B cell (primary cell): Measurements from ENCODE around the gene SFSWAP.

Experiments
- EZH2 ChIP-seq: IDR thresholded peaks from 2 replicates; pipeline ENCODE4 v1.6.1; 2012; ENCODE audit warnings: borderline replicate concordance, low read depth, mild to moderate bottlenecking, moderate library complexity, low read length; ENCODE audit not compliant: insufficient read depth, poor library complexity, severe bottlenecking
- TF ChIP-seq, protein P1 (sequence below): fragments of 200-600 bp; IDR thresholded peaks from one replicate; pipeline ENCODE4 v1.8.0; 2022; ENCODE audit warnings: antibody characterized with exemption, mild to moderate bottlenecking

DNA sequence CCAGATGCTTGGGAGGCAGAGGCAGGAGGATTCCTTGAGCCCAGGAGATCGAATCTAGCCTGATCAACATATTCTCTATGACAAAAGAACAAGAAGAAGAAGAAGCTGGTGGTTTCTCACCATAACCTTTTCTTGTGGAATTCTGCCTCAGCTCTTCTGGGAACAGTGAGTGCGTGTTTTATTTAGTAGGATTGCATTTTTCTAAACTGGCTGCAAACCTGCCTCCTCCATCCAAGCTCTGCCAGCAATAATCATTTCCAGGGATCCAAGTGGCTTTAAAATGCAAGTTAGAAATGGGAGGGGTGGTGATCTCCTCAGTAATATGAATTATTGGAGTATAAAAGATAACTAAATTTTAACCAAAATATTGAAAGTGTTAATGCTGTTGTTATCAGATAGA lies 71.2 kb downstream of the SFSWAP start:
- TF ChIP-seq, protein P1, sequence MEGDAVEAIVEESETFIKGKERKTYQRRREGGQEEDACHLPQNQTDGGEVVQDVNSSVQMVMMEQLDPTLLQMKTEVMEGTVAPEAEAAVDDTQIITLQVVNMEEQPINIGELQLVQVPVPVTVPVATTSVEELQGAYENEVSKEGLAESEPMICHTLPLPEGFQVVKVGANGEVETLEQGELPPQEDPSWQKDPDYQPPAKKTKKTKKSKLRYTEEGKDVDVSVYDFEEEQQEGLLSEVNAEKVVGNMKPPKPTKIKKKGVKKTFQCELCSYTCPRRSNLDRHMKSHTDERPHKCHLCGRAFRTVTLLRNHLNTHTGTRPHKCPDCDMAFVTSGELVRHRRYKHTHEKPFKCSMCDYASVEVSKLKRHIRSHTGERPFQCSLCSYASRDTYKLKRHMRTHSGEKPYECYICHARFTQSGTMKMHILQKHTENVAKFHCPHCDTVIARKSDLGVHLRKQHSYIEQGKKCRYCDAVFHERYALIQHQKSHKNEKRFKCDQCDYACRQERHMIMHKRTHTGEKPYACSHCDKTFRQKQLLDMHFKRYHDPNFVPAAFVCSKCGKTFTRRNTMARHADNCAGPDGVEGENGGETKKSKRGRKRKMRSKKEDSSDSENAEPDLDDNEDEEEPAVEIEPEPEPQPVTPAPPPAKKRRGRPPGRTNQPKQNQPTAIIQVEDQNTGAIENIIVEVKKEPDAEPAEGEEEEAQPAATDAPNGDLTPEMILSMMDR: no peak
- TF ChIP-seq EZH2: no peak
